OCI-LY1 (cell line): Measurements from ENCODE around the gene TNFRSF14.
A peak's percentile ranks its signal among the peaks of the same experiment; 100 is the strongest.

Source experiments
- H2AFZ ChIP-seq: fragments of 200-600 bp; sonication (generic), shearing (Covaris generic); 2 replicates; pipeline ENCODE4 v1.6.0; 2014; ENCODE audit warnings: antibody characterized with exemption, mild to moderate bottlenecking, low read length
- H3F3A ChIP-seq: fragments of 200-600 bp; sonication (generic), shearing (Covaris generic); 2 replicates; pipeline ENCODE4 v1.6.0; 2014; ENCODE audit warnings: mild to moderate bottlenecking, antibody characterized with exemption, low read length, moderate library complexity; ENCODE audit not compliant: insufficient read depth
- H3K27ac ChIP-seq: fragments of 200-600 bp; sonication (generic); 2 replicates; pipeline ENCODE4 v1.5.1; 2014; ENCODE audit warnings: low read length, mixed run types, mild to moderate bottlenecking, low read depth; ENCODE audit not compliant: poor library complexity, severe bottlenecking
- H3K27me3 ChIP-seq: fragments of 200-600 bp; sonication (generic); 2 replicates; pipeline ENCODE4 v1.6.0; 2014; ENCODE audit warnings: antibody characterized with exemption, mild to moderate bottlenecking, low read length, moderate library complexity; ENCODE audit not compliant: insufficient read depth
- H3K36me3 ChIP-seq: fragments of 200-600 bp; sonication (generic); 2 replicates; pipeline ENCODE4 v1.6.1; 2014; ENCODE audit warnings: mild to moderate bottlenecking, antibody characterized with exemption, low read length, moderate library complexity, mixed read lengths; ENCODE audit not compliant: insufficient read depth
- H3K4me1 ChIP-seq: fragments of 200-600 bp; sonication (generic); 2 replicates; pipeline ENCODE4 v1.5.1; 2014; ENCODE audit warnings: mild to moderate bottlenecking, low read length, moderate library complexity; ENCODE audit not compliant: insufficient read depth, severe bottlenecking
- H3K4me2 ChIP-seq: fragments of 200-600 bp; sonication (generic), shearing (Covaris generic); 2 replicates; pipeline ENCODE4 v1.6.1; 2014; ENCODE audit warnings: low read length
- H3K4me3 ChIP-seq: fragments of 200-600 bp; sonication (generic); 2 replicates; pipeline ENCODE4 v1.5.1; 2014; ENCODE audit warnings: low read length, low read depth, mild to moderate bottlenecking, mixed read lengths; ENCODE audit not compliant: poor library complexity, severe bottlenecking
- H3K79me2 ChIP-seq: fragments of 200-600 bp; shearing (Covaris generic); 2 replicates; pipeline ENCODE4 v1.6.1; 2016; ENCODE audit warnings: mixed run types, low read length, mixed read lengths; ENCODE audit not compliant: insufficient read depth
- H3K9ac ChIP-seq: fragments of 200-600 bp; sonication (generic), shearing (Covaris generic); 2 replicates; pipeline ENCODE4 v1.6.1; 2014; ENCODE audit warnings: mild to moderate bottlenecking, low read length, mixed read lengths
- H3K9me2 ChIP-seq: fragments of 200-600 bp; sonication (generic), shearing (Covaris generic); 2 replicates; pipeline ENCODE4 v1.6.1; 2014; ENCODE audit warnings: low read depth, mild to moderate bottlenecking, low read length, mixed read lengths
- H3K9me3 ChIP-seq: fragments of 200-600 bp; shearing (Covaris generic); 2 replicates; pipeline ENCODE4 v1.6.1; 2014; ENCODE audit warnings: low read length, mixed read lengths
- H4K20me1 ChIP-seq: fragments of 200-600 bp; sonication (generic), shearing (Covaris generic); 2 replicates; pipeline ENCODE4 v1.6.0; 2016; ENCODE audit warnings: mild to moderate bottlenecking, low read length; ENCODE audit not compliant: insufficient read depth
- EZH2 ChIP-seq: fragments of 200-600 bp; sonication (generic), shearing (Covaris generic); IDR thresholded peaks from 2 replicates; pipeline ENCODE4 v1.8.0; 2017; ENCODE audit warnings: borderline replicate concordance, mixed run types, mild to moderate bottlenecking, antibody characterized with exemption, low read length, moderate library complexity, mixed read lengths
- TF ChIP-seq, protein P1 (sequence below): fragments of 200-600 bp; sonication (generic), shearing (Covaris generic); IDR thresholded peaks from 2 replicates; pipeline ENCODE4 v1.5.1; 2017; ENCODE audit warnings: mild to moderate bottlenecking, antibody characterized with exemption, low read length, moderate library complexity, mixed read lengths

Gene TNFRSF14

DNA sequence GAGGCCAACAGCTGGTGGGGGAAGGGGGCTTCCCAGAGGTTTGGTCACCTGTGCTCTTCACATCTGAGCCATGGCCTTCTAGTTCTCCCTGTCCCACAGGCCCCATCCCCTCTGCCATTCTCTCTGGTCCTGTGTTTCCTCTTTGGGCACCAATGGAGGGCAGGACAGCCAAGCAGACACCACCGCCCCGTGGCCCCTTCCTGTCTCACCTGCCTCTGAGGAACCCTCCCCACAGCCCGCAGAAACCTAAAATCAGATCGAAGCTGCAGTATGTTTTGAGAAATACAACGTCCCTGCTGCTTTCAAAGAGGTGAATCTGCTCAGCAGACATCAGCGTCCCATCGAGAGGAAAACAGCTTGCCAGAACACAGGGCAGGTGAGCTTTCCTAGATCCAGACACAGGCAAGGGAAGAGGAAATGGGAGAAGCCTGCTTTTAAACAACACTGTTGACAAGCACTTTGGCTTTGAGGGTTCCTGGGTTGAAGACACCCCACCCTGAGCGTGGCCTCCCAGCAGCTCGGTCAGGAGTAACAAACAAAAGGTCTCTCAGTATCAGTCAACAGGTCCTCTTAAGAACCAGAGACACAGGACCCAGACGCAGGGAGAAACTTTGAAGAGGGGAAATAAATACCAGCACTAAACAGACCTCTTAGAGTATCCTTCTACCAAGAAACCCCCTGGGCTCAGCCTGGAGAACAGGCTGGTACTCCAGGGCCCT, 32.1 kb upstream of the TNFRSF14 start:
- peak overlapping the region; percentile 85; the same call in 1 of the 2 replicates for H3K9ac ChIP-seq
- peaks cover 33% of the 10 kb centered on the region for H3K79me2 ChIP-seq

DNA sequence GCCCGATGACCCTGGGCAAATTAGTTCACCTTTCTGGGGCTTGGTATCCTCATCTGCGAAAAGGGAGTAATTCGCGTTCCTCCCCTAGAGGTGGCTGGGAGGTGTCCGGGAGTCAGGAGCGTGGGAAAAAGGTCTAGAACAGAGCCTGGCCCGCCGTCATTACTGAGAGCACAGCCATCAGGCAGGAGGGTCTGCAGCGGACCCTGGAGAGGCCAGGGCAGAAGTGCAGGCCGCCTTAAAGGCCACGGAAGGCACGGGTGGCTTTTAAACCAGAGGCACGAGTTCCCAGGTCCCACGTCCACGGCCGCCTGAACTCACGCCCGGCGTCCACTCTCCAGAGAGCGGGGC, 30.6 kb upstream of the TNFRSF14 start:
- Histone ChIP-seq H3K79me2 (peaks cover 33% of the 10 kb centered on the region), H3K9me3 (no peaks in the 10 kb centered on the region), H3K4me3 (peak overlapping the region; percentile 86), H3K4me1 (peaks cover 26% of the 10 kb centered on the region), H3K9ac (peak overlapping the region; percentile 85), H3K27me3 (0 out of 2 replicates have a peak, but pooled peaks cover 9% of the 10 kb centered on the region), H2AFZ (no peak overlapping the region), H3K4me2 (peak overlapping the region; percentile 93), H3K36me3 (peaks cover 15% of the 10 kb centered on the region), H3K9me2 (no peaks in the 10 kb centered on the region), H3K27ac (no peak overlapping the region), H3F3A (no peaks in the 10 kb centered on the region), H4K20me1 (no peaks in the 10 kb centered on the region)
- no peak for TF ChIP-seq EZH2
- TF ChIP-seq, protein P1, sequence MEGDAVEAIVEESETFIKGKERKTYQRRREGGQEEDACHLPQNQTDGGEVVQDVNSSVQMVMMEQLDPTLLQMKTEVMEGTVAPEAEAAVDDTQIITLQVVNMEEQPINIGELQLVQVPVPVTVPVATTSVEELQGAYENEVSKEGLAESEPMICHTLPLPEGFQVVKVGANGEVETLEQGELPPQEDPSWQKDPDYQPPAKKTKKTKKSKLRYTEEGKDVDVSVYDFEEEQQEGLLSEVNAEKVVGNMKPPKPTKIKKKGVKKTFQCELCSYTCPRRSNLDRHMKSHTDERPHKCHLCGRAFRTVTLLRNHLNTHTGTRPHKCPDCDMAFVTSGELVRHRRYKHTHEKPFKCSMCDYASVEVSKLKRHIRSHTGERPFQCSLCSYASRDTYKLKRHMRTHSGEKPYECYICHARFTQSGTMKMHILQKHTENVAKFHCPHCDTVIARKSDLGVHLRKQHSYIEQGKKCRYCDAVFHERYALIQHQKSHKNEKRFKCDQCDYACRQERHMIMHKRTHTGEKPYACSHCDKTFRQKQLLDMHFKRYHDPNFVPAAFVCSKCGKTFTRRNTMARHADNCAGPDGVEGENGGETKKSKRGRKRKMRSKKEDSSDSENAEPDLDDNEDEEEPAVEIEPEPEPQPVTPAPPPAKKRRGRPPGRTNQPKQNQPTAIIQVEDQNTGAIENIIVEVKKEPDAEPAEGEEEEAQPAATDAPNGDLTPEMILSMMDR: no peak

More for the DNA sequence above, 32.1 kb upstream of the TNFRSF14 start:
- H4K20me1 ChIP-seq: no peaks in the 10 kb centered on the region
- peaks cover 26% of the 10 kb centered on the region for H3K4me1 ChIP-seq
- TF ChIP-seq, protein P1: no peak
- no peak for TF ChIP-seq EZH2
- peak overlapping the region; percentile 93 for H3K4me2 ChIP-seq
- H3K36me3 ChIP-seq: peaks cover 29% of the 10 kb centered on the region
- no peaks in the 10 kb centered on the region for H3K9me3 ChIP-seq
- H3F3A ChIP-seq: no peaks in the 10 kb centered on the region
- H3K4me3 ChIP-seq: peak overlapping the region; percentile 86
- H3K9me2 ChIP-seq: no peaks in the 10 kb centered on the region
- H2AFZ ChIP-seq: no peak overlapping the region
- 0 out of 2 replicates have a peak, but pooled peaks cover 9% of the 10 kb centered on the region for H3K27me3 ChIP-seq
- no peak overlapping the region for H3K27ac ChIP-seq

DNA sequence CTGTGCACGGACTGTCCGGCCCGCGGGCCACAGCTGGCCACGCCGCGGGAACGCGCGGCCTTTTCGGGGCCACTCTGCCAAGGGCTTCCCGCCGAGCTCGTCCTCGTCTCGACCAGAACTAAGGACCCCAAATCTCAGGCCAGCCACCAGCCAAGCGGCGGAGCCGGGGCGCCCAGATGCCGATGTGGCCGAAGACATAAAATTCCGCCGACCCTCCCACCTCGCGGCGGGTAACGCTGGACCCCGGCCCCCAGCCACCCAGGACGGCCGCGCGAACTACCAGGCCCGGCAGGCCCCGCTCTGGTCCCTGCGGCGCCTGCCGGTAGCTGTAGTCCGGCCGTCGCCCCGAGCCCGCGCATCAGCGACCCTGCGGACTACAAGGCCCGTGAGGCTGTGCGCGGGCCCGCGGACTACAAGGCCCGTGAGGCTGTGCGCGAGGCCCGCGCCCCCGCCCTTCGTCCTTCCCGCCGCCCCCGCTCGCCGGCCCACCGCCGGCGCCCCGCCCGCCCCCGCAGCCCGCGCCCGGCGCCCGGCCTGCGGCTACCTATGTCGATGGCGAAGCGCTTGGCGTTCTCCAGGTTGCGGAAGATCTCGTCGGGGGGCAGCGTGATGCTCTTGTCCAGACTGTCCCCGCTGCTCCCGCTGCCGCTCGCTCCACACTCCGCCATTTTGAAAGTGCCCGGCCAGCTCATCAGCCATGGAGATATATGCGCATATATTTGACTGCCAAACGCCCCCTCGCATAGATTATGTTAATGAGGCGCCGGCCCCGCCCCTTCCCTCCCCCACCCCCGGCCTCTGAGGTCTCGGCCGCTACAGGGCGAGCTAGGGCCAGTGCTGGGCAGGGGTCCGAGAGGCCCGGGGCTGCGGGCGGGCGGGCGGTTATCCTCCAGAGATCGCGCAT, 30.0 kb upstream of the TNFRSF14 start, which contains the start of gene PANK4:
Gene PANK4, minus strand, starts transcription at position 677 of the 904 bp plus-strand sequence. Its CDS starts 9 bp downstream, at position 668.
- H3K9ac ChIP-seq: peak within 1 kb of the TSS; percentile 85
- H3K27ac ChIP-seq: no peak within 1 kb of the TSS
- H3F3A ChIP-seq: no peaks in the 10 kb centered on the region
- no peak within 1 kb of the TSS for H2AFZ ChIP-seq
- H3K9me3 ChIP-seq: no peaks in the 10 kb centered on the region
- TF ChIP-seq, protein P1: no peak
- no peak for TF ChIP-seq EZH2
- no peaks in the 10 kb centered on the region for H4K20me1 ChIP-seq
- no peaks in the 10 kb centered on the region for H3K9me2 ChIP-seq
- peaks cover 33% of the 10 kb centered on the region for H3K79me2 ChIP-seq
- H3K4me1 ChIP-seq: peaks cover 26% of the 10 kb centered on the region
- H3K4me3 ChIP-seq: peak within 1 kb of the TSS; percentile 86
- 0 out of 2 replicates have a peak, but pooled peaks cover 9% of the 10 kb centered on the region for H3K27me3 ChIP-seq
- peak within 1 kb of the TSS; percentile 93 for H3K4me2 ChIP-seq
- H3K36me3 ChIP-seq: peaks cover 9% of the 10 kb centered on the region; the same call in 1 of the 2 replicates
